Measurements from ENCODE around the gene DMRTB1.

Gene DMRTB1

DNA sequence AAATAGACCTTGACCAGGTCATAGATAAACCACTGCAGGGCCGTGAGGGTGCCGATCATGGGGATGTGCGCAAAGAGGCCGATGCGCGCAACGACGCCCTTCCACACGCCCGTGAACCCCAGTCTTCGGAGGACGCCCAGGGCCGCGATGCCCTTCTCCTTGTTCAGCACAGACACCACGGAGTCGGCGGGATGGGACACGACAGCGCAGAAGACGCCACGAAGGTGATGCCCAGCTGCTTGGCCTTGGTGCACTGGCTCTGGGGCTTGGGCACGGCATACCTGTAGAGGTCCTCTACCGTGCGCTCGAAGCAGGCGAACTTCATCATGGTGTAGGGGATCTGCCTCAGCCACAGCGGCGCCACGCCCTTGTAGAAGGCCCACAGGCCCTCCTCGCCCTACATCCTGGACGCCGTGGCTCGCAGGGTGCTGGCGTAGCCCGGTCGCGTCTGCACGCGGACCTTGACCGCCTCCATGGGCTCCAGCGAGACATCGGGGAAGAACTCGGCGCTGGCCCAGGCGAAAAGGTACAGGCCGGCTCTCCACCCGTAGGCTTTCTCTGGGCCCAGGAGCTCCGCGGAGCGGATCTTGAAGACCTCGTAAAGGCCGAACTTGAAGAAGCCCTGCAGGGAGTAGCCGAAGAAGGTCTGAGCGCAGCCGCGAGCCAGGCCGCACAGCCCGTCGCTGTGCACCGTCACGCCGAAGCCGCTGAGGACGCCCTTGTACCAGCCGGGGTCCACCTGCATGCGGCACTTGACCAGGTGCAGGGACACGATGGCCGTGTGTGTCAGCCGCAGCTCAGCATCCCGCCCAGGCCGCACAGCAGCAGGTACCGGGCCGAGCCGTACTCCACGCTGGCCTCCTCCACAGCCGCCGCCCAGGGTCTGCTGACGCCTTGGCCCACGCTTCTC, 20.5 kb upstream of the DMRTB1 start:
- DNase-seq: no peak

- DNase-seq: no peak
These were observed 19.6 kb upstream of the DMRTB1 start for GRCh38 chr1:53439337-53440207.

GRCh38 chr1:53440633-53441032, 18.6 kb upstream of the DMRTB1 start:
- DNase-seq: no peak

DNA sequence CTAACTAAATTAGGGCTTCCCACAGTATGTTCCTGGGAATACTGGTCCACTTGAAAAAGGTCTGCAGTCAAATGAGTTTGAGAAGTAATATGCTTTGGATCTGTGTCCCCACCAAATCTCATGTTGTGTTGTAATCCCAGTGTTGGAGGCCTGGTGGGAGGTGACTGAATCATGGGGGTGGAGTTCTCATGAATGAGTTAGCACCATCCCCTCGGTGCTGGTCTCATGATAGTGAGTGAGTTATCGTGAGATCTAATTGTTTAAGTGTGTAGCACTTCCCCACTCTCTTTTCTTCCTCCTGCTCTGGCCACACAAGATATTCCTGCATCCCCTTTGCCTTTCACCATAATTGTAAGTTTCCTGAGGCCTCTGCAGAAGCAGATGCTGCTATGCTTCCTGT, 16.9 kb upstream of the DMRTB1 start:
- no peak for DNase-seq

- no peak for DNase-seq
These were observed 13.1 kb upstream of the DMRTB1 start for GRCh38 chr1:53446051-53446450.

DNA sequence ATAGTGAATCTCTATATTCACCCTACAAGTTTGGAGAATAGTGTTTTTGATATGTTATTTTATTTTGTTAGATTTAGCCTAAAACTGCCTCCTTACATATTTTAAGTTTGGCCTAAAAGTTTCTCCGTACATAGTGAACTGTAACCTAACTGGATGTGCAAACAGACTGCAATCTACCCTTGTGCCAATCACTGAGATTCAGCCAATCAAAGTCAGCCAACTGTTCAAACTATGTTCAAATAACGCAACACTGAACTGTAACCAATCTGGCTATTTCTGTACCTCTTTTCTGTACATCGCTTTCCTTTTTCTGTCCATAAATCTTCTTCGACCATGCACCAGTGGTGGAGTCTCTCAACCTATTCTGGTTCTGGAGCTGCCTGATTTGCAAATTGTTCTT, 11.8 kb upstream of the DMRTB1 start:
- no peak for DNase-seq

GRCh38 chr1:53448241-53448841, 10.9 kb upstream of the DMRTB1 start:
- no peak for DNase-seq

- DNase-seq: no peak
These were observed 10.2 kb upstream of the DMRTB1 start for GRCh38 chr1:53449021-53449420.

- no peak for DNase-seq
These were observed 9.5 kb upstream of the DMRTB1 start for GRCh38 chr1:53449693-53450092.

DNA sequence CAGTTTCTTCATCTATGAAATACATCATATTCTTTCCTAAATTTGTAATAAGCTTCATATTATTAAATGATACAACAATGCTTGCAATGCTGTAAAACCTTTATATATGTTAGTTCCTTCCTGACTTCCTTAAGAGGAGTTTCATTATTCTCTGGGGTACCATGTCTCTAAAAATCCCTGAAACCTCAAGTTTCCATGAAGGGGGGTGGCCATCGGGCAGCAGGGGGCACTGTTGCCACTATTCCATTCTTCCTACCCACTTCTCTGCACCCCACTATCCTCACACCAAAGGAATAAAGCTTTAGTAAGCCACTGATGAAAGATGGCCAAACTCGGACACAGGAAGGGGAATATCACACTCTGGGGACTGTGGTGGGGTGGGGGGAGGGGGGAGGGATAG, 9.0 kb upstream of the DMRTB1 start:
- no peak for DNase-seq

DNA sequence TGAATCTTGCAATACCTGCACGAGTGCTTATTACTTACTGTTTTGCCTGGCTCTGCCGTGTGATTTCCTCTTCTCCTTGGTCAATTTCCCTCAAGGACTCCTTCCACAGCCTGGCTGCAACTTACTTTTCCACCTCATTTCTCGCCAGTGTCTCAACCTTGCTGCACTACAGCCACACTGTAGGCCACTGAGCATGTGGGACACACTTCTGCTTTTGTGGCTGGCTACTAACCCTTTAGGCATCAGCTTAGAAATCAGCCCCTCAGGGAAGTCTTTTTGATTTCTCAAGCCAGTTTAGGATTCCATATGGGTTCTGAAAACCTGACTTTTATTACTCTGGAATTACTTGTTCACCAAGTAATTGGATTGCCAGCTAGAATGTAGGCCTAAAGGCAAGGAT, 5.2 kb upstream of the DMRTB1 start:
- DNase-seq: no peak

- DNase-seq: no peak
These were observed 3.7 kb upstream of the DMRTB1 start for GRCh38 chr1:53455364-53455991.

GRCh38 chr1:53458634-53459033, 565 bp upstream of the DMRTB1 start:
- DNase-seq: no peak

DNA sequence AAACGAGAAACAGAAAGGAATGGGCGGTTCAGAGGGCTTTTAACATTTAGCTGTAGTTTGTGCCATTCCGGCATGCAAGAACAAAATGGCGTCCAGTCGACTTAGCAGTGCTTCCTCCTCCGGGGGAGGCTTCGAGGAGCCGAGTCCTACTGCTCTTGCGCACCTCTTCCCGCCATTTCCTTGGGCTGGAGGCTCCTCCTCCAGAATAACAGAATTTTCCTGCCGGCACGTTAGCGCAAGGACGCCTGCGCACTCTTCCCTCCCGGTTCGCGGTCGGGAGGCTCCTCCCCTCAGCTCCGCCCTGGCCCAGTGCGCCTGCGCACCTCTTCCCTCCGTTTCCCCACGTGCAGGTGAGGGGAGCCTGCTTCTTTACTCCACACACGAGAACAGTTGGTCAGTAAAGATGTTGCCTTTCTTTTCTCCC, 1.0 kb downstream of the DMRTB1 start:
- DNase-seq: no peak

GRCh38 chr1:53460666-53461322, 1.6 kb downstream of the DMRTB1 start:
- DNase-seq: no peak

GRCh38 chr1:53461323-53462044, 2.3 kb downstream of the DMRTB1 start:
- DNase-seq: no peak

DNA sequence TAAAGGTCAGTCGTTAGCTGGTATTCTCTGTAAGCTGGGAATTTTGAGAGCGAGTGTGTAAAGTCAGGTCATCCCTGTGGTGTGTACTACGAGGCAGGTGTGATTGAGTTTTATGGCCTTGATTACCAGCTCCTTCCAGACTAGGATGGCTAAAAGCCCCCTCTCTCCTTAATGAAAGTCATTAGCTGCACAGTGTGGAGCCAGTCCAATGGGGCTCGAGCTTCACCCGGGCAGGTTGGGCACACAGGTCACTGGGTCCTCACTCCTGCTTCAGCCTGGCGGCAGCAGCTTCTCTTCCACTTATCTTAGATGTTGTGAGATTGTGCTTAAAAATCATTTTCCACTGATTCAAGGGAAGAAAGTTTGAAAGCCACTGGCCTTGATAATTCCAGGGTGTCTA, 3.0 kb downstream of the DMRTB1 start:
- DNase-seq: no peak

DNA sequence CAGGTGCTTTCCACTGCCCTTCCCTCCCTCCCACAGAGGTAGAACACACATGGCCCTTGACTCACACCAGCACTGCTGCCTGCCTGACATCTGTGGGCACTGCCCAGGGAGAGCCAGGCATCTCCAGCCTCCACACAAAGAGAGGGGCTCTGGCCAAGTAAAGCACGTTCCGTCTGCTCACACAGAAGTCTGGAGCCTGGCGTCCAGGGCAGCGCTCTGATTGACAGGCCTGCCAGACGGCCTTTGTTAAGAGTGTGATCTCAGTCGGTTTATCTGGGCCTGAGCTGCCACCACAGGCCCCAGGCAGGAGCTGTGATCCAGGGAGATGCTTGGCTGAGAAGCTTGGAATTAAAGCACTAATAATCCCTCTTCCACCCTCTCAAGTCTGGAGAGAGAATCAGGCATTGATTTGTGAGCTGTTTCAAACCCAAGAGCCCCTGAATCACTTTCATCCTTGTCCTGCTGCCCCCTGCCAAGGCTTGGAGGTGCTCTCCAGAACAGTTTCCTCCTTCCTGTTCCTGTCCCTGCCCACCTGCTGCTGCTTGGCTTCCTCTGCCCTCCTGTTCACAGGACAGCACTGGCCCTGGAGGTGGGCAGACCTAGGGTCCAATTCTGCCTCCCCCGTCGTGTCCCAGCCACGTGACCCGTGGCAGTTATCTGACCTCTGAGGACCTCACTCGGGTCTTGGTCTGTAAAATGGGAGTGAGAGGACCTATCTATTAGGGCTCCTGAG, 3.7 kb downstream of the DMRTB1 start:
- no peak for DNase-seq

DNA sequence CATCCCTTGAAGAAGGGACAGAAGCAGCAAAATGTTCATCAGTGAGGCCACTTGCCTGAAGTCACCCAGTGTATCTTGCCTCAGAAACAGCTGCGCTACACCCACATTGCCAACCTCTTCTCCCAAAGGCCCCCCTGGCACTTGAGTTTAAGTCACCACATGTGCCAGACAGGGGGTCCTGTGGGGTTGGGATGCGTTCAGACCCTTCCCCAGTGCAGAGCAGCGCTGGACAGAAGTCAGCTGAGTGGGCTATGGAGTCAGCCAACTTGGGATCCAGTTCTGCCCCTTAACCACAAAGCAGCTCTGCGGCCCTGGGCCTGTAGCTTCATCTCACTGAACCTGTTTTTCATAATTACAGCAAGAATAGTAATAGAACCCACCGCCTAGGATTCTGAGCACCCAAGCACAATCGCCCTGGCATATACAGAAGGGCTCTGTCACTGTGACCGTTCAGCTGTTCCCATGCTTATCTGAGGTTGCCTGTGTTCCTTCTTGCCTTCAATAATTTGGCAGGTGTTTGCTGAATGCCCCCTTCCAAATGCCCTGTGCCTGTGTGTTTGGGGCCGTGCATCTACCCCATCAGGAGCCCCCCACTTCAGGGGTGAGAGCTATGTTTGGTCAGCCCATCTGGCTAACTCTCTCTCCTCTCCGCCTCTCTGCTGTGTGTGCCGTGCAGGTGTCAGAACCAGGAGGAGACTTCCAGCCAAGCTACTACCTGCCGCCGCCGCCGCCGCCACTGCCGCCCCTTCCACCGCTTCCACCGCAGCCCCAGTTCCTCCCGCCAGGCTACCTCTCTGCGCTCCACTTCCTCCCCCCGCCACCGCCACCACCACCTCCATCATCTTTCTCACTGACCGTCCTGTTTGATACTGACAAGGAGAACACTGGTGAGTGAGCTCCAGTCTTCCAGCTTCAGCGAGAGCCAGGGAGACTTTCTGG, 5.0 kb downstream of the DMRTB1 start:
- no peak for DNase-seq

Data from activated CD4-positive, alpha-beta T cell treated with anti-CD3 and anti-CD28 coated beads for 1 hour (primary cell).